HG03558 (cell line): ENCODE measurements around the gene RUVBL2.

ENCODE experiments used
- ATAC-seq: cut with Tn5 transposase; IDR thresholded peaks from one replicate; pipeline ENCODE4 v1.9.1; 2021; ENCODE audit warnings: moderate number of reproducible peaks; ENCODE audit not compliant: unreplicated experiment; ENCODE audit errors: extremely low read depth

Gene RUVBL2

DNA sequence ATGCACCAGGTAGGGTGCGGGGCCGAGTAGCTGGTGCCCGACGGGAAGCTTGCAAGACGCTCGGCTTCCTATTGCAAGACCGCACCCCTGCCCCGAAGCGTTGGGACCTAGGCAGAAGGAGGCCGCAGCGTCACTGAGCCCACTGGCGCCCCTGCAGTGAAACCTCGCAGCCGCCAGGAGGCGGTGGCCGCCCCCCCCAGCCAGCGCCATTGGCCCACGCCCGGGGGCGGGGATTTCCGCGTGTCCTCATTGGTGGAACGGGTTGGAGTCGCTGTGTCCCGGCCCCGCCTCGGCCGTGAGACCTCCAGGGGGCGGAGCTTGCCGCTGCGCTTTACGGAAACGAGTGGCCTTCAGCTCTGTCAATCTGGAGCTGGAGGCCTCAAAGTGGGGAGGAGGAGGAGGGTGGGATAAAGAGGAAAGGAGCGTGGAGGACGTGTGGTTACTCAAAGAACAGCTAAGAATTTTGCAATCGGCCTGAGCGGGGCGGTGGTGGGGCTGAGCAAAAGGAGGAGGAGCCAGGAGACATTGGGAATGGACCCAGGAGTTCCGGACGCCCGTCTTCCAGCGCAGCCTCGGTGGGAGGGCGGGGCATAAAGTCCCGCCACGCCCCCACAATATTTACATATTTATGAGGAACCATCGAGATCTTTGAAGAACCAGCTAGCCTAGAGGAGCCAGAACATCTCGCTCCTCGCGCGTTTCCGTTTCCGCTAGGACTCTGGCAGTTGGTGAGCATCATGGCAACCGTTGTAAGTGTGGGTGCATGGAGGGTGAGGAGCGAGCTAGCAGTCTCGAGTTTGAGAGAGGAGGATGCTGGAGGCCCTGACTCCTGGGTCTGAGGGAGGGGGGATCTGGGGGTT, at the start of gene RUVBL2, which contains the start of gene GYS1:
RUVBL2 (plus strand) TSS at position 713 of the 860 bp plus-strand sequence; CDS start at position 738, 25 bp downstream.
GYS1 (minus strand) TSS at position 135 of the 860 bp plus-strand sequence. CDS start 197 bp downstream, outside the sequence.
- peak; percentile 61 for ATAC-seq

DNA sequence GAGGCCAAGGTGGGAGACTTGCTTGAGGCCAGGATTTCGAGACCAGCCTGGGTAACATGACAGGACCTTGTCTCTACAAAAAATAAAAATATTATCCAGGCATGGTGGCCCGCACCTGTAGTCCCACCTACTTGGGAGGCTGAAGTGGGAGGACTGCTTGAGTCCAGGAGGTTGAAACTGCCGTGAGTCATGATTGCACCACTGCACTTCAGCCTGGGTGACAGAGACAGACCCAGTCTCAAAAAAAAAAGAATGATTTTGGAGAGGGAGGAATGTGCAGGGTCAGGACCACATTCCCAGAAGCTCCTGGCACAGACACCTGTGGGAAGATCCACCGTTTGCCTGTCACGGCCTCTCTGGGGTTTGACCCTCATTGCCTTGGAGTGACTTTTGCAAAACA, 48.3 kb upstream of the RUVBL2 start:
- no peak for ATAC-seq

DNA sequence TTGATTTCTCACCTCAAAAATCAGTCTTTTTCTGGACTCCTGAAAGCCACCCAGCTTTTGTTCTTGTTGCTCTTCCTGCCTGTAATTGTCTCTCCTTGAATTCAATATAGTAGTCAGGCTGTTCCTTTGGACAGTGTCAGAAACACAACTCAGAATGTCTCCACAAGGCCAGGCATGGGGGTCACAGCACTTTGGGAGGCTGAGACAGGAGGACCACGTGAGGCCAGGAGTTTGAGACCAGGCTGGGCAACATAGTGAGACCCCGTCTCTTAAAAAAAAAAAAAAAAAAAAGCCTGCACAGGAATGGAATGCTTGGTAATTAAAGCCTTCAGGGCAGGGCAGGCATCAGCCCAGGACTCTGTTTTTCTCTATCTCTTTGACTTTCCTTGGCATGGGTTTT, 47.9 kb upstream of the RUVBL2 start:
- ATAC-seq: no peak

DNA sequence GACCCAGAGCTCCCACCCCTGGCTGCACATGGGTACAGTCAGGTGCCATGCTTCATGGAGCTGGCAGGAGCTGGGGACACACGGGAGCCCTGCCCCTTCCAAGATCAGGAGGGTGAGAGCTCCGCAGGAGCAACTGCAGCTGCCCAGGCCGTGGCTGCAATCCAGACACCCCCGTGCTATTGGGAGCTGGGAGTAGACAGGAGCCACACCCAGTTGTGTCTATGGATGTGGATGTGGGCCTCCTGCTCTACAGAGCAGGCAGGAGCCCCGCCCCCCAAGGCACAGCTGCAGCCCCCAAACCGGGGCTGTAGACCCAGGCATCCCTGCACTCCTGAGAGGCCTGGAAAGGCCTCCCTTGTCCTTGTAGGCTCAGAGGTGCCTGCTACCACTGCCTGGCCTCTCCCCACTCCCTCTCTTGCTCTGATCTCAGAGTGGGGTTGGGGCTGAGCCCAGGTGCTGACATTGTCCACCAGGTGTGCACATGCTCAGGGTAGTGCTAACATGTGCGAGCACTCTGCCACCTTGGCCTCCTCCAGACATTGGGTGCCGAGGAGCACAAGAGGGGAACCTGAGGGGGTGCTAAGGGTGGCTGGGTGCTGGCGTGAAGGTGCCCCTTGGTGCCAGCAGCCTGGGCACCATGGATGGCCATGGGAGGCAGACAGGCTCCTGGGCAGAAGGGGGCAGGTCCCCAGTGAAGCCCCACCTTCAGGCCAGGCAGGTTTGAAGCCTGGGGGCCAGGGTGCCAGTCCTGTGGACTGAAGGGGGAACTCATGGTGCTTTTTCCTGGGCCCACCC, 47.0 kb upstream of the RUVBL2 start:
- ATAC-seq: no peak

DNA sequence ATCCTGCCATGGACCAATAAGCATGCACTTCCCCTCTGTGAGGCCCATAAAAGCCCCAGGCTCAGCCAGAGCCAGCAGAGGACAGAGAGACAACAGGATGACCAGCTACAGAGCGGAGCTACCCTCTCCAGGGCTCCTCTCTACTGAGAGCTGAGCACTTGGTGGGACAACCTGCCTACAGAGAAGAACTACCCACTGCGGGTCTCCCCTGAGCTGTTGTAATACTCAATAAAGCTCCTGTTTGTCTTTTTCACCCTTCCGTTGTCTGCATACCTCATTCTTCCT, 46.5 kb upstream of the RUVBL2 start:
- no peak for ATAC-seq

DNA sequence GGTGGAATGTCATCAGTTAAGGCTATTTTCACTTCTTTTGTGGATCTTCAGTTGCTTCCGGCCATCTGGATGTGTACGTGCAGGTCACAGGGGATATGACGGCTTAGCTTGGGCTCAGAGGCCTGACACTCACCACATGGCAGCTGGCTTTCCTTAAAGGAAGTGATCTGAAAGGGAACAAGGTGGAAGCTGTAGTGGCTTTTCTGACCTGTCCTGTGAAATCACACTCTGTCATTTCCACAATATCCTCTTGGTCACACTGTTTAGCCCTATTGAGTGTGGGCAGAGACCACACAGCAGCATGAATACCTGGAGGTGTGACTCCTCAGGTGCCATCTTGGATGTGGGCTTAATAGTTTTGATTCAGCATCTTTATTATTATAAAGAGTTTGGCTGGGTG, 43.5 kb upstream of the RUVBL2 start:
- ATAC-seq: no peak

DNA sequence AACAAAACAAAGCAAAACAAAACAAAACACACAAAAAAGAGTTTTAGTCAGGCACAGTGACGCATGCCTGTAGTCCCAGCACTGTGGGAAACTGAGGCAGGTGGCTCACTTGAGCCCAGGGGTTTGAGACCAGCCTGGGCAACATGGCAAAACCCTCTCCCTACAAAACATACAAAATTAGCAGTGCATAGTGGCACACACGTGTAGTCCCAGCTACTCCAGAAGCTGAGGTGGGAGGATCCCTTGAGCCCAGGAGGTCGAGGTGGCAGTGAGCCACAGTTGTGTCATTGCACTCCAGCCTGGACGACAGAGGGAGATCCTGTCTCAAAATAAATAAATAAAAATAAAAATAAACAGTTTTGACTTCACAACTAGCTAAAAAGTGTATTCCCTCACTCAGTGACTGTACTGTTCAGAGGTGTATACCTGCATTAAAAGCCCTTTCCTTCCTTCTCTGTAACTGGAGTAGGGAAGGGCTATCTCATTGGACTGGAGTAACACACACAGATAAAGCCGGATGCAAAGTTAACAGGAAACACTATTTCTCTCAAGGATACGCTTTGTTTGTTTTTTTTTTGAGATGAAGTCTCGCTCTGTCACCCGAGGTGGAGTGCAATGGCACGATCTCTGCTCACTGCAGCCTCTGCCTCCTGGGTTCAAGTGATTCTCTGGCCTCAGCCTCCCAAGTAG, 42.7 kb upstream of the RUVBL2 start:
- ATAC-seq: no peak

DNA sequence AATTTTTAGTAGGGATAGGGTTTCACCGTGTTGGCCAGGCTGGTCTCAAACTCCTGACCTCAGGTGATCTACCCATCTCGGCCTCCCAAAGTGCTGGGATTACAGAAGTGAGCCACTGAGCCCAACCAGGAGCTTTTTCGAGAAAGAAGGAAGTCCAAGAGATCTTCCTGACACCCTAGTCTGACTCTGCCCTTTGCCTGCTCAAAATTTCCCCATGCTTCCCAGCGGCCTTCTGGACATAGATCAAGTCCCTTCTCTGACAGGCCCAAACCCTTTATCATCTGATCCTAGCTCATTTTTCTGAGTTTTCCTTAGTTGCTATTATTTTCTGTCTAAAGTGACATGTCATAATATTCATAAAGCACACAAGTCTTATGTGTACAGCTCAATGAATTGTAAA, 40.5 kb upstream of the RUVBL2 start:
- no peak for ATAC-seq

DNA sequence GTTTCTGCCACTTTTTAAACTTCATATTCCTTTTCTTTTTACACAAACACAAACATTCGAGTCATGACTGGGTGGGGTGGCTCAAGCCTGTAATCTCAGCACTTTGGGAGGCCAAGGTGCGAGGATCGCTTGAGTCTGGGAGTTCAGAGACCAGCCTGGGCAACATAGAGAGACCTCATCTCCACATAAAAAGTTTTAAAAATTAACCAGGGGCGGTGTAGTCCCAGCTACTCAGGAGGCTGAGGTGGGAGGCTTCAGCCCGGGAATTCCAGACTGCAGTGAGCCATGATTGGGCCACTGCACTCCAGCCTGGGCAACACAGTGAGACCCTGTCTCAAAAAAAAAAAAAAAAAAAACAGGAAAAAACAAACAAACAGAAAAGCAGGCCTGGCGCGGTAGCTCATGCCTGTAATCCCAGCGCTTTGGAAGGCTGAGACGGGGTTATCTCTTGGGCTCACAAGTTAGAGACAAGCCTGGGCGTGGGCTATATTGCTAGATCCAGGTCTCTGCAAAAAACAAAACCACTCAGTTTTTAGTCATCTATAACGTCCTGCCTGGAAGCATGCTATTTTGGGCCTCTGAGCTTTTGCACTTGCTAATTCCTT, 39.6 kb upstream of the RUVBL2 start:
- no peak for ATAC-seq

DNA sequence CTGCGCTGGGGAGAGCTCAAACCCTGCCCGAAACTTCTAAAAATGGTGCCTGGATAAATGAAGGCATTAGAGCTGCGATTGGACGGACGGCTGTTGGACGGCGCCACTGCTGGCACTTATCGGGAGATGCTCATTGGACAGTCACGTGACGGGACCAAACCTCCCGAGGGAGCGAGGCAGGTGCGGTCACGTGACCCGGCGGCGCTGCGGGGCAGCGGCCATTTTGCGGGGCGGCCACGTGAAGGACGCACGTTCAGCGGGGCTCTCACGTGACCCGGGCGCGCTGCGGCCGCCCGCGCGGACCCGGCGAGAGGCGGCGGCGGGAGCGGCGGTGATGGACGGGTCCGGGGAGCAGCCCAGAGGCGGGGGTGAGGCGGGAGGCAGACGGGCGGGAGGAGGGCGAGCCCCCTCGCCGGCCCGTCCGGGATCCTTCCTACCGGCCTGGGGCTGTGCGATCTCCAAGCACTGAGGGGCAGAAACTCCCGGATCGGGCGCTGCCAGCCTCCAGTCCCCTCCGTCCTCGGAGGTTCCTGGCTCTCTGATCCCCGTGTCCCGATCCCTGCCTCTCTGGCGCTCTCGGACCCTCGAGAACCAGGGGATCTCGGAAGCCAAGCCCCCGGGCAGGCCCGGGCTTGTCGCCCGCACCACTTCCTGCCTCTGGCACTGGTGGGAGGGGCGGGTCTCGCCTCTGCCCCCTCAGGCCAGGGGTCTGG, 38.9 kb upstream of the RUVBL2 start, which contains the start of gene BAX:
BAX (plus strand) TSS at position 281 of the 713 bp plus-strand sequence; CDS start at position 335, 54 bp downstream.
- ATAC-seq: no peak

DNA sequence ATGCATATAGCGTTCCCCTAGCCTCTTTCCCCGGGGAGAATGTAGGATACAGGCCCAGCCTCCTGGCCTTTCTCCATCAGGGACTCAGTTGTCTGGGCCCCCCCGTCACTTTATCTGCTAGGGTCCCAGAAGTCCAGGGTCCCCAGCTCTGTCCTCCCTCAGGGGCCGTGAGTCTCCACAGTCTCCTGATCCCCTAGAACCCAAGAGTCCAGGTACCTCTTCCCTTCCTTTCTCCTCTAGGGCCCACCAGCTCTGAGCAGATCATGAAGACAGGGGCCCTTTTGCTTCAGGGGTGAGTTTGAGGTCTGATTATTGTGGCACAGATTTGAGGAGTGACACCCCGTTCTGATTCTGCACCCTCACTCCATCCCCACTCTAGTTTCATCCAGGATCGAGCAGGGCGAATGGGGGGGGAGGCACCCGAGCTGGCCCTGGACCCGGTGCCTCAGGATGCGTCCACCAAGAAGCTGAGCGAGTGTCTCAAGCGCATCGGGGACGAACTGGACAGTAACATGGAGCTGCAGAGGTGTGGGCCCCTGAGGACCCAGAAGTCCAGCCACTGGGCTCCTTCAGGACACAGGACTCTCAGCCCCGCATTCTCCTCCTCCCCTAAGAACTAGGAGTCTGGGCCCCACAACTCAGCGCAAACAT, 38.3 kb upstream of the RUVBL2 start:
- no peak for ATAC-seq

DNA sequence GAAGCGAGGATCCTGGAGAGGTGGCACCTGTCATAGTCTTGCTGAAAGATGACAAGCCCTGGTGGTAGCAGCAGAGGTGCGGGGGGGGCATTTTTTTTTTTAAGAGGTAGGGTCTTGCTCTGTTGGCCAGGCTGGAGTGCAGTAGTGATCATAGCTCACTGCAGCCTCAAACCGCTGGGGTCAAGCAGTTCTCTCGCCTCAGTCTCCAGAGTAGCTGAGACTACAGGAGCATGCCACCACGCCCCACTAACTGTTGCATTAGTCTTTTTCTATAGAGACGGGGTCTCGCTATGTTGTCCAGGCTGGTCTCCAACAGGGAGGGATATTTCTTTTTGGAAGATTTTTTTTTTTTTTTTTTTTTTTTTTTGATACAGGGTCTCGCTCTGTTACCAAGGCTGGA, 35.7 kb upstream of the RUVBL2 start:
- ATAC-seq: no peak

DNA sequence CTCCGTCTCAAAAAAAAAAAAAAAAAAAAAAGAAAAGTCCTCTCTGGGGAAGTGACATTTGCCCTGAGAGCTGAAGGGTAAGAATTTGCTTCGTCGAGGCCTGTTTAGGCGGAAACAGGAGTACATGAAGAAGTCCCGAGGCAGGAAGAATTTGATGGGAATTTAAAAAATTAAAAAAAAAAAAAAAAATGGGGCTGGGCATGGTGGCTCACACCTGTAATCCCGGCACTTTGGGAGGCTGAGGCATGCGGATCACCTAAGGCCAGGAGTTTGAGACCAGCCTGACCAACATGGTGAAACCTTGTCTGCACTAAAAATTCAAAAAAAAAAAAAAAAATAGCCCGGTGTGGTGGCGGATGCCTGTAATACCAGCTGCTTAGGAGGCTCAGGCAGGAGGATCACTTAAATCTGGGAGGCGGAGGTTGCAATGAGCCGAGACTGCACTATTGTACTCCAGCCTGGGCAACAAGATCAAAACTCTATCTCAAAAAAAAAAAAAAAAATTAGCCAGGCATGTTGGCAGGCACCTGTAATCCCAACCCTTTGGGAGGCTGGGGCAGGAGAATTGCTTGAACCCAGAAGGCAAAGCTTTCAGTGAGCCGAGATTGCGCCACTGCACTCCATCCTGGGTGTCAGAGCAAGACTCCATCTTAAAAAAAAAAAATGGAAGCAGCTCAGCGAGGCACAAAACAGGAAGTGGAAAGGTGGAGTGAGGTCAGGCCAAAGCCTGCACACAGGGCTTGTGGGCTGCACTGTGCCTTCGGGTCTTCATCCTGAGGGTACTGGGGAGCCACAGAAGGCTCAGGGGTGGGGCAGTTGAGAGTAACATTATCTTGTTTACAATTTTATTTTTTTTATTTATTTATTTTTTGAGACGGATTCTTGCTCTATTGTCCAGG, 34.1 kb upstream of the RUVBL2 start:
- no peak for ATAC-seq

DNA sequence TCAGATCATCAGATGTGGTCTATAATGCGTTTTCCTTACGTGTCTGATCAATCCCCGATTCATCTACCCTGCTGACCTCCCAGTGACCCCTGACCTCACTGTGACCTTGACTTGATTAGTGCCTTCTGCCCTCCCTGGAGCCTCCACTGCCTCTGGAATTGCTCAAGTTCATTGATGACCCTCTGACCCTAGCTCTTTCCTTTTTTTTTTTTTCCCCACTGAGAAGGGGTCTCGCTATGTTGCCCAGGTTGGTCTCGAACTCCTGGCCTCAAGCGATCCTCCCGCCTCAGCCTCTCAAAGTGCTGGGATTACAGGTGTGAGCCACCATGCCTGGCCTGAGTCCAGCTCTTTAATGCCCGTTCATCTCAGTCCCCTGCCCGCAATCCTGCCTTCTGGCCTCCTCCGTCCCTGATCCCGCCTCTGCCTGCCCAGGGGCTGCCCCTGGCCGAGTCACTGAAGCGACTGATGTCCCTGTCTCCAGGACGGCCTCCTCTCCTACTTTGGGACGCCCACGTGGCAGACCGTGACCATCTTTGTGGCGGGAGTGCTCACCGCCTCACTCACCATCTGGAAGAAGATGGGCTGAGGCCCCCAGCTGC, 32.5 kb upstream of the RUVBL2 start:
- no peak for ATAC-seq

DNA sequence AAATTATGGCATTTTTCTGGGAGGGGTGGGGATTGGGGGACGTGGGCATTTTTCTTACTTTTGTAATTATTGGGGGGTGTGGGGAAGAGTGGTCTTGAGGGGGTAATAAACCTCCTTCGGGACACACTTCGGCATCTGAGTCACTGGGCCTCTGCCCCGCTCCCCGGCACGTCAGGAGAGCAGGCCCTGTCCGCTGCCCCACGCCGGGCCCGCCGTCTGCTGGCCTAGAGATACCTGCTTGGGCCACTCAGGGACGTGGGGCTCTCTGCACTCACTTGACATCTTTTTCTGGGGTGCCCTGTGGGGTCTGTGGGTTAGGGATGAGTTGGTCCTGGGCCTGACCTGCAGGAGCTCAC, 32.0 kb upstream of the RUVBL2 start:
- no peak for ATAC-seq

DNA sequence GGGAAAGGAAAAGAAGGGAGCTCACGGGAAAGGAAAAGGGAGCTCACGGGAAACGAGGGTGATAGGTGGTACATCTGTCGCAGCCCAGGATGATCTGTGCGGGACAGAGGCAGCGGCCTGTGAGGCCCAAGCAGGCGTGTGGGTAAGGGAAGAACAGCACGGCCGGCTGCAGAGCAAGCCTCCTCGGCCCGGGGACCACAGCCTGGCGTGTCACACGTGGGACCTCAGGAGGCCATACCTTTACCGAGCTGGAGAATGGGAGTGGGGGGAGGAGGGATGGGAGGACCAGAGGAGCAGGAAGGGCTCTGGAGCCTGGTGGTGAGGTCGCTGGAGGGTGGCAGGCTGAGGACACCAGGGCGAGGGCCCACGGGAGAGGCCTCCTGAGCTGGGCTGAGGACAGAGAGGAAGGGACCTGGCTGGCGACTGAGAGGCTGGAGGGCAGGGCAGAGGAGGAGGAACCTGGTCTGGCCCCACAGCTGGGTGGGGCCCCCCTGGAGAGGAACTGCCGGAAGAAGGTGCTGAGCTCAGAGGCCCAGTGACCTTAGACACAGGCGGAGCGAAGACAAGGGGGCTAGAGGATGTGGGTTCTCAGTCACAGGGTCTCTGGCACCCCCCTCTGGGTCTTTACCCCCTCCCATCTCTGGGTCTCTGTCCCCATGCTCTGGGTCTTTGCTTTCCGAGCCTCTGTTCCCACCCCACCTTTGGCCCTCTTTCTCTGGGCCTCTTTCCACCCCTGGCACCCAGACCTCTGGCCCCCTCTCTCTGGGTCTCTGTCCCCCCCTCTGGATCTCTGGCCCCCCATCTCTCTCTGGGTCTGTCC, 31.4 kb upstream of the RUVBL2 start:
- ATAC-seq: no peak

DNA sequence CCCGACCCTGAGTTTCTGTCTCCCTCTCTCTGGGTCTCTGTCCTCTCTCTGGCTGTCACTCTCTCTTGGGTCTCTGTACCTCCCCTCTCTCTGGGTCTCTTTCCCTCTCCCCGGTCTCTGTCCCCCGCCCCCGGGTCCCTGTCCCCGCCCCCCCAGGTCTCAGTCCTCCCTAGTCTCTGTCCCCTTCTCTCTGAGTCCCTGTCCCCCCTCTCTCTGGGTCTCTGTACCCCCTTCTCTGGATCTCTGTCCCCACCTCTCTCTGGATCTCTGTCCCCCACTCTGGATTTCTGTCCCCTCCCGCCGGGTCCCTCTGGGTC, 30.9 kb upstream of the RUVBL2 start:
- no peak for ATAC-seq
